ENCODE measurements around the gene VWA8. TPM values are rescaled to one million over a fixed set of nuclear protein-coding genes. Genes with fewer than 3 reads are reported as not detected.
A peak's percentile ranks its signal among the peaks of the same experiment; 100 is the strongest.

The VWA8 gene
- total and polyA plus RNA-seq, 2 donors: 8.1 to 20.9 TPM

DNA sequence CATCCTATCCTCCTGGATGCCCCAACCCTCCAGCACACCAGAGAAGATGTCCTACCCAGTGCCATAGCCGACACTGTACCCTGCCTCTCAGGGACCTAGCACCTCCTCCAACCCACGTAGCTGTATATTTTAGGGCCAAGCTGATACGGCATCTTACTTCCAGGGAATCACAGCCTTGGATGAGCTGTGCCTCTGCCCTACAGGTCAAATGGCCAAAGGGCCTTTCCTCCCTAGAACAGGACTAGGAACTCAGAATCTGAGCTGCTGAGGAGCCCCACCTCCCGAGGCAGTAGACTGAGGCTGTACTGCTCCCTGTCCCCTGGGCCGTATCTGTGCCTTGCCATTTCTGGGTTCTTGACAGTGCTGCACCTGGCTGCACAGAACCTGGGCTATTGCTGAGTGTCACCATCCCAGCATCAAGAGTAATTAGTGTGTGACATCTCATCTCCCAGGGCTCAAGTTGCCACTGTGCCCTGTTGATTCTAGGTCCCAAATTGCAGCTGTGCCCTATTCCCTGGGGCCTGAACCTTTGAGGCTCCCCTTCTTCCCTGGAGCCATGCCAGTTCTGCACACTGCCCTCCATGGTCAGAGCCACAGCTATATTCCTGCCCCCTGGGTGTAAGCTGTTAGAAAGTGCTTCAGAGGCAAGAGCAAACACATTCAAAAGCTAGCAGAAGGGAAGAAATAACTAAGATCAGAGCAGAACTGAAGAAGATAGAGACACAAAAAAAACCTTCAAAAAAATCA lies 41.0 kb downstream of the VWA8 start:
- peaks cover 6 to 10% of the 10 kb centered on the region in 2 donors for H3K4me1 ChIP-seq (ENCODE audit: control insufficient read depth in 2 of 2, insufficient read depth in 2 of 2, low read length in 2 of 2)
- H3K4me3 ChIP-seq (ENCODE audit: low read length in 2 of 2): no peak overlapping the region
- H3K27me3 ChIP-seq (ENCODE audit: control insufficient read depth in 2 of 2, insufficient read depth in 1 of 2, low read length in 1 of 2): no peaks in the 10 kb centered on the region
- no peak overlapping the region for H3K27ac ChIP-seq (ENCODE audit: low read depth in 1 of 2, low read length in 1 of 2)
- WGBS: 78% methylated on average over 5 of the region's 5 CpGs
- H3K9me3 ChIP-seq (ENCODE audit: control insufficient read depth in 2 of 2, insufficient read depth in 1 of 2, low read length in 1 of 2): peaks cover 0 to 5% of the 10 kb centered on the region in 2 donors
- no peak for DNase-seq (ENCODE audit: low read depth in 6 of 9, low spot score in 9 of 9)
- H3K36me3 ChIP-seq (ENCODE audit: control insufficient read depth in 2 of 2, insufficient read depth in 2 of 2, low read length in 1 of 2): peaks cover 0 to 3% of the 10 kb centered on the region in 2 donors

DNA sequence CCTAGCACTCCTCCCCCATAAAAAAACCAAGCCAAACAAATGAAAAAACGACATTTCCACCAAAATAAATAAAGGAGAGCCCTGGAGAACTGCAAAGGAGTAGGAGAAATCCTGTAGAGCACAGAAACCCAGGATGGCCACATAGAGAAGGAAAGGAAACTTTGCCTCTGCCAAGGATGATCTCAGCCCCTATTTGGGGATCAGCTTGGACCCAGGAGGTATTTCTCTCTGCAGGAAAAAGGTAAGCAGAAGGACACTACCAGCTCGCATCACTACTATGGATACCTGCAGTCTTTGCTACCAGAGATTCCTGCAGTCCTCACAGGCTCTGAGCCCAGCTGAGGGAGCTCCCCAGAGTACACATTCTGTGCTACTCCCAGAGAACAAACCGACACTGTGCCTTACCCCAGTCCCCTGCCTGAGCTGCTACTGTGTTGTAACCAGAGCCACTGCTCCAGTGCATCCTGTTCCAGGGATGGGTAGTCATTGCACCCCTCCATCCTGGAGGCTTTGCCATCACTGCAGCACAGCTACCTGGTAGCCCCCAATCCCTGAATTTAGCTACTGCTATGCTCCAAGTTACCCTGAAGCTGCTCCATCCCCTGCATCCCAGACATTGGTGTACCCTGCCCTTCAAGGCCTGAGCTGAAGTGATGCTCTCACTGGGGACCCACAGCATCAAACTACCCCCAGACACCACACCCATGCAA lies 41.7 kb downstream of the VWA8 start:
- 96% methylated on average over 3 of the region's 3 CpGs for WGBS
- Histone ChIP-seq H3K27me3 (ENCODE audit: control insufficient read depth in 2 of 2, insufficient read depth in 1 of 2, low read length in 1 of 2) (no peaks in the 10 kb centered on the region), H3K4me1 (ENCODE audit: control insufficient read depth in 2 of 2, insufficient read depth in 2 of 2, low read length in 2 of 2) (peaks cover 6 to 10% of the 10 kb centered on the region in 2 donors), H3K27ac (ENCODE audit: low read depth in 1 of 2, low read length in 1 of 2) (no peak overlapping the region), H3K4me3 (ENCODE audit: low read length in 2 of 2) (no peak overlapping the region), H3K9me3 (ENCODE audit: control insufficient read depth in 2 of 2, insufficient read depth in 1 of 2, low read length in 1 of 2) (peaks cover 0 to 5% of the 10 kb centered on the region in 2 donors), H3K36me3 (ENCODE audit: control insufficient read depth in 2 of 2, insufficient read depth in 2 of 2, low read length in 1 of 2) (peaks cover 0 to 3% of the 10 kb centered on the region in 2 donors)
- DNase-seq (ENCODE audit: low read depth in 6 of 9, low spot score in 9 of 9): no peak

DNA sequence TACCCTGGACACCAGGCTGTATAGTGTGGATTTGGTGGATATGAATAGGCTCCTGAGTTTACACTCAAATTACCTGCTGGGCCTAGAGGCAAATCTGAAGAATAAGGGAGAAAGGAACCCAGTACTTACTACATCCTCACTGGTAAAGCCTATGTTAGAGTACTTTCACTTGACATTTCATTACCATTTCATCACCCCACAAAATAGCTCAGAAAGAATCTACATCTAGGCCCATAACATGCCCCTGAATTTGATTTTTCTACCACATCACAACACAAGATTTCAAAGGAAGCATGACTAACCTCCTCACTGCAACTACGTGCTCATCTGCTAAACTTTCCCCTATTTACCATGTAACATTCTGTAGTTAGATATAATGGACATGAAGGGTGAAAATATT lies 43.3 kb downstream of the VWA8 start:
- H3K27me3 ChIP-seq (ENCODE audit: control insufficient read depth in 2 of 2, insufficient read depth in 1 of 2, low read length in 1 of 2): no peaks in the 10 kb centered on the region
- peak in 5 of 9 donors; percentile 19 to 70 (median 31) for DNase-seq (ENCODE audit: low read depth in 6 of 9, low spot score in 9 of 9)
- 15% methylated on average over 1 of the region's 1 CpG for WGBS
- no peaks in the 10 kb centered on the region for H3K9me3 ChIP-seq (ENCODE audit: control insufficient read depth in 2 of 2, insufficient read depth in 1 of 2, low read length in 1 of 2)
- no peak overlapping the region for H3K4me3 ChIP-seq (ENCODE audit: low read length in 2 of 2)
- no peaks in the 10 kb centered on the region for H3K36me3 ChIP-seq (ENCODE audit: control insufficient read depth in 2 of 2, insufficient read depth in 2 of 2, low read length in 1 of 2)
- peaks cover 6 to 10% of the 10 kb centered on the region in 2 donors for H3K4me1 ChIP-seq (ENCODE audit: control insufficient read depth in 2 of 2, insufficient read depth in 2 of 2, low read length in 2 of 2)
- peak overlapping the region; percentile 27 to 84 for H3K27ac ChIP-seq (ENCODE audit: low read depth in 1 of 2, low read length in 1 of 2)

DNA sequence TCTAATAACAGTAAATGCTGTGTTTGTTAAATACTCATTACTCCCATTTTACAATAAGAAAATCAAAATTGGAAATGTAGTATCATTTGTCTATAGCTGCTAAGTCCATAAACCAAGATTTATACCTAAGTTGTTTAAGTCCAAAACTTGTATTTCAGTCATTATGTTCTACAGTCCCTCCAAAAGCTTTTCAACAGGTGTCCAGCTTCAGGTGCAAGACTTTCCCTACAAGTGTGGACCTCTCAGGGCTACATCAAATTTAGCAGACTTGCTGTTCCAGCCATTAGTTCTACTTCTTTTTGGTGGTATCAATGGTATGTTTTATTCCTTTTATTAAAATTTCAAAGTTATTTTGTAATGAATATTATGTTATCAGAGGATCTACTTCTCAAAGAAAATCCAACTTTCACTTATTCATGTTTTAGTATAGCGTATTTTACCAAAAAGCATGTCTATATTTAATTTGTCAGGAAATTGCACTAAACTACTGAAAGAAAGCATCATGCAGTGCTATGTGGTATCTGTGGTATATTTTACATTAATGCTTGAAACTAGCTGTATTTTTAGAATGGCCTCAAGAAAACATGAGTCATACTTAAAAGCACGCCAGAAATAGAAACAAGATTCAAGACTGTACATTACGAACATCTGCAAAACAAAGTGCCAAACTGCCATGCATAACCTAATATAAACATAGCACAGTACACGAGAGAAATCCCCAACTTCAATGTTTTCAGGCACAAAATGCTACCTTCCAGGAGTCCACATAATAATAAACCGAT lies 44.5 kb downstream of the VWA8 start:
- Histone ChIP-seq H3K27me3 (ENCODE audit: control insufficient read depth in 2 of 2, insufficient read depth in 1 of 2, low read length in 1 of 2) (no peaks in the 10 kb centered on the region), H3K27ac (ENCODE audit: low read depth in 1 of 2, low read length in 1 of 2) (peak overlapping the region; percentile 26 to 43), H3K36me3 (ENCODE audit: control insufficient read depth in 2 of 2, insufficient read depth in 2 of 2, low read length in 1 of 2) (peaks cover 0 to 2% of the 10 kb centered on the region in 2 donors), H3K9me3 (ENCODE audit: control insufficient read depth in 2 of 2, insufficient read depth in 1 of 2, low read length in 1 of 2) (no peaks in the 10 kb centered on the region), H3K4me1 (ENCODE audit: control insufficient read depth in 2 of 2, insufficient read depth in 2 of 2, low read length in 2 of 2) (peaks cover 6 to 10% of the 10 kb centered on the region in 2 donors), H3K4me3 (ENCODE audit: low read length in 2 of 2) (no peak overlapping the region)
- 21% methylated on average over 5 of the region's 5 CpGs for WGBS
- peak in 6 of 9 donors; percentile 49 to 81 (median 58) for DNase-seq (ENCODE audit: low read depth in 6 of 9, low spot score in 9 of 9)

DNA sequence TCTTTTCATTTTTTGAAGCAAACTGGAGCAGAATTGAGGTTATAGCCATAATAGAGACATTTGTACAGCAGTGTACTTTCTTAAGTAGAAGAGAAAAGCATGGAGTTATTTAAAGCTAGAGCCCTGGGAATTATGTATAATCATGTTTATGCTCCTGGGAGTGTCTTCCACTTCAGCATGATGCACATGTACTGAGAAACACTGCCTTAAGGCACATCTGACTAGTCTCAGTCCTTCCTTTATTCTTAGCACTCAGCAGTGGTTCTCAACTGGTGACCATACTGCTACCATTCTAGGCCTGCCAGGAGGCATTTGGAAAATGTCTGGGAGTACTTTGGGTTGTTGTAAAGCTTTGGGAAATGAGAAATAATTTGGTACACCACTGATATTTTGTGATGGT lies 45.8 kb downstream of the VWA8 start:
- DNase-seq (ENCODE audit: low read depth in 6 of 9, low spot score in 9 of 9): no peak
- Histone ChIP-seq H3K27ac (ENCODE audit: low read depth in 1 of 2, low read length in 1 of 2) (no peak overlapping the region), H3K36me3 (ENCODE audit: control insufficient read depth in 2 of 2, insufficient read depth in 2 of 2, low read length in 1 of 2) (peaks cover 0 to 4% of the 10 kb centered on the region in 2 donors), H3K9me3 (ENCODE audit: control insufficient read depth in 2 of 2, insufficient read depth in 1 of 2, low read length in 1 of 2) (no peaks in the 10 kb centered on the region), H3K27me3 (ENCODE audit: control insufficient read depth in 2 of 2, insufficient read depth in 1 of 2, low read length in 1 of 2) (no peaks in the 10 kb centered on the region), H3K4me1 (ENCODE audit: control insufficient read depth in 2 of 2, insufficient read depth in 2 of 2, low read length in 2 of 2) (peaks cover 6 to 9% of the 10 kb centered on the region in 2 donors), H3K4me3 (ENCODE audit: low read length in 2 of 2) (no peak overlapping the region)

DNA sequence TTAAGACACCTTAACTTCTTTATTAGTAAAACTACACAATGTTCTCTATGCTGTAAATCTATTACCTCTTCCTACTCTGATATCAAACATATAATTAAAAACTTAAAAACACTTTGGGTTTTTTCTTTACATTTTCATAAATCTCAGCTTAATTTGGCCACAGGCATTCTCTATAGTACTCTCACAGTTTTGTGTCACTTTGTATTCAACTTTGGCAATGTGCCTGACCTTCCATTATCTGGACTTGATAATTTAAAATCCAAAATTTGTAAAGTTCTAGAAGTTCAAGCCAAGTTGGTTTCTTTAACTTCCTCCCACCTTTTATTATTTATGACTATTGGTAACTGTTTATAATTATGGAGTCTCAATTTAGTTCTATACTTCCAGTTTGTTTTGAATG lies 46.4 kb downstream of the VWA8 start:
- H3K27ac ChIP-seq (ENCODE audit: low read depth in 1 of 2, low read length in 1 of 2): no peak overlapping the region
- peaks cover 6 to 7% of the 10 kb centered on the region in 2 donors for H3K4me1 ChIP-seq (ENCODE audit: control insufficient read depth in 2 of 2, insufficient read depth in 2 of 2, low read length in 2 of 2)
- no peak overlapping the region for H3K4me3 ChIP-seq (ENCODE audit: low read length in 2 of 2)
- no peak for DNase-seq (ENCODE audit: low read depth in 6 of 9, low spot score in 9 of 9)
- no peaks in the 10 kb centered on the region for H3K9me3 ChIP-seq (ENCODE audit: control insufficient read depth in 2 of 2, insufficient read depth in 1 of 2, low read length in 1 of 2)
- H3K36me3 ChIP-seq (ENCODE audit: control insufficient read depth in 2 of 2, insufficient read depth in 2 of 2, low read length in 1 of 2): peaks cover 0 to 5% of the 10 kb centered on the region in 2 donors
- H3K27me3 ChIP-seq (ENCODE audit: control insufficient read depth in 2 of 2, insufficient read depth in 1 of 2, low read length in 1 of 2): no peaks in the 10 kb centered on the region

DNA sequence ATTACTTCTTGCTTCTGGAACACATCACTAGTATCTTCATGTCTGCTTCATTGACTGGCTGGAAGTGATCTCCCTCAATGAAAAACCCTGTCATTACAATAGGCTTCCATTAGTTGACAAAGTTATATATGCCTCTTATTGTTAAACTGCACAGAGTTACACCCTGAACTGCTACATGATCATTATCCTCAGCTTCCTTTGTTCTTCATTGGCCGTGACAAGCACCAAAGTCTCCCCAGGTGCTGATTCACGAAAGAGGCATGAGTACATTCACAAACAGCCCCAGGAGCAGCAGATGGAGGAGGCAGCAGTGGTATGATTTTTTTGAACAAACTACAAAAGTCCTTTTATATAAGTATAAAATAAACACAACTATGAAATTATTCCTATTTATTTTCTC lies 51.4 kb downstream of the VWA8 start:
- Histone ChIP-seq H3K4me3 (ENCODE audit: low read length in 2 of 2) (no peak overlapping the region), H3K27ac (ENCODE audit: low read depth in 1 of 2, low read length in 1 of 2) (no peak overlapping the region), H3K4me1 (ENCODE audit: control insufficient read depth in 2 of 2, insufficient read depth in 2 of 2, low read length in 2 of 2) (no peaks in the 10 kb centered on the region), H3K9me3 (ENCODE audit: control insufficient read depth in 2 of 2, insufficient read depth in 1 of 2, low read length in 1 of 2) (no peaks in the 10 kb centered on the region), H3K27me3 (ENCODE audit: control insufficient read depth in 2 of 2, insufficient read depth in 1 of 2, low read length in 1 of 2) (no peaks in the 10 kb centered on the region), H3K36me3 (ENCODE audit: control insufficient read depth in 2 of 2, insufficient read depth in 2 of 2, low read length in 1 of 2) (peaks cover 0 to 12% of the 10 kb centered on the region in 2 donors)
- 84% methylated on average over 2 of the region's 2 CpGs for WGBS
- DNase-seq (ENCODE audit: low read depth in 6 of 9, low spot score in 9 of 9): peak in 1 of 9 donors; percentile 33

DNA sequence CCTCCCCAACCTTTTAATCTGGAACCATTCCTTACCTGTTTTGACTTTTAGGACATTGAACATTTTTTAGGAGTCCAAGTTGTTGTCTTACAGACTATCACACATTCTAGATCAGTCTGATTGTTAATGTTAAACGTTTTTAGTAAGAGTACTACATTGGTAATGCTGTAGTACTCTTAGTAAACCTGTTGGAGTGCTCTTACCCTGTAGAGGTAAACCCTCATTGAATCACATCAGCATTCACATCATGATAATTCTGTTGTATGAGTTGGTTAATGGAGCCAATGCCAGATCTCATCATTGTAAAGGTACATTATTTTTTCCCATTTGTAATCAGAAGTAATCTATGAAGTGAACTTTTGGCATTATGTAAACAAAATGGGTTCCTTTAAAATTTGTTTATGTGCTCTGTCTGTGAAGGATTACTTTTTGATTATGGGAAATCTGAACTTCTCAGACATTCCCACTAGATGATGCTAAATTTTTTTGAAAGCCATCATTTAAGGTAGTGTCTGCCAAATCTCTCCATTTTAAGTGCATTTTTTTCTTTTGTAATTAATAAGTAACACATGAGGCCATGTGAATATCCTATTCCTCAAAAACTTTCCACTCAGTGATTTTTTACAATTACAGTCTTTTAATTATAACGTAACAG lies 55.2 kb downstream of the VWA8 start:
- Histone ChIP-seq H3K9me3 (ENCODE audit: control insufficient read depth in 2 of 2, insufficient read depth in 1 of 2, low read length in 1 of 2) (no peaks in the 10 kb centered on the region), H3K36me3 (ENCODE audit: control insufficient read depth in 2 of 2, insufficient read depth in 2 of 2, low read length in 1 of 2) (peaks cover 0 to 8% of the 10 kb centered on the region in 2 donors), H3K4me1 (ENCODE audit: control insufficient read depth in 2 of 2, insufficient read depth in 2 of 2, low read length in 2 of 2) (peaks cover 0 to 7% of the 10 kb centered on the region in 2 donors), H3K27me3 (ENCODE audit: control insufficient read depth in 2 of 2, insufficient read depth in 1 of 2, low read length in 1 of 2) (no peaks in the 10 kb centered on the region), H3K4me3 (ENCODE audit: low read length in 2 of 2) (no peak overlapping the region), H3K27ac (ENCODE audit: low read depth in 1 of 2, low read length in 1 of 2) (no peak overlapping the region)
- DNase-seq (ENCODE audit: low read depth in 6 of 9, low spot score in 9 of 9): peak in 2 of 9 donors; percentile 27 to 49
- 74% methylated on average over 2 of the region's 2 CpGs for WGBS

All from thymus (tissue), 11 donors.